ENCODE data around the gene GABRB1.

The GABRB1 gene

GRCh38 chr4:47160095-47160494 is 128.7 kb downstream of the GABRB1 start:
- Histone ChIP-seq H3K9ac (no peak overlapping the region), H4K20me1 (ENCODE audit: insufficient read depth) (no peaks in the 10 kb centered on the region), H3K27ac (no peak overlapping the region), H3K36me3 (ENCODE audit: insufficient read depth) (no peaks in the 10 kb centered on the region), H3K27me3 (ENCODE audit: insufficient read depth, low read depth) (no peaks in the 10 kb centered on the region), H3K4me1 (ENCODE audit: low read depth, poor library complexity, severe bottlenecking) (no peaks in the 10 kb centered on the region), H3K4me2 (no peak overlapping the region), H3K79me2 (ENCODE audit: insufficient read depth, low read depth) (no peaks in the 10 kb centered on the region), H3K4me3 (IDR thresholded peaks at IDR 0.05; ENCODE audit: insufficient read depth, low read depth, low read length) (no peak overlapping the region), H2AFZ (ENCODE audit: low read depth) (no peak overlapping the region)
- TF ChIP-seq, protein P1, sequence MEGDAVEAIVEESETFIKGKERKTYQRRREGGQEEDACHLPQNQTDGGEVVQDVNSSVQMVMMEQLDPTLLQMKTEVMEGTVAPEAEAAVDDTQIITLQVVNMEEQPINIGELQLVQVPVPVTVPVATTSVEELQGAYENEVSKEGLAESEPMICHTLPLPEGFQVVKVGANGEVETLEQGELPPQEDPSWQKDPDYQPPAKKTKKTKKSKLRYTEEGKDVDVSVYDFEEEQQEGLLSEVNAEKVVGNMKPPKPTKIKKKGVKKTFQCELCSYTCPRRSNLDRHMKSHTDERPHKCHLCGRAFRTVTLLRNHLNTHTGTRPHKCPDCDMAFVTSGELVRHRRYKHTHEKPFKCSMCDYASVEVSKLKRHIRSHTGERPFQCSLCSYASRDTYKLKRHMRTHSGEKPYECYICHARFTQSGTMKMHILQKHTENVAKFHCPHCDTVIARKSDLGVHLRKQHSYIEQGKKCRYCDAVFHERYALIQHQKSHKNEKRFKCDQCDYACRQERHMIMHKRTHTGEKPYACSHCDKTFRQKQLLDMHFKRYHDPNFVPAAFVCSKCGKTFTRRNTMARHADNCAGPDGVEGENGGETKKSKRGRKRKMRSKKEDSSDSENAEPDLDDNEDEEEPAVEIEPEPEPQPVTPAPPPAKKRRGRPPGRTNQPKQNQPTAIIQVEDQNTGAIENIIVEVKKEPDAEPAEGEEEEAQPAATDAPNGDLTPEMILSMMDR (conservative IDR thresholded peaks at IDR 0.05; ENCODE audit: low read depth, low read length) = no peak

GRCh38 chr4:47167081-47168035 is 136.0 kb downstream of the GABRB1 start:
- Histone ChIP-seq H3K36me3 (ENCODE audit: insufficient read depth) (no peaks in the 10 kb centered on the region), H3K27me3 (ENCODE audit: insufficient read depth, low read depth) (no peaks in the 10 kb centered on the region), H3K4me3 (IDR thresholded peaks at IDR 0.05; ENCODE audit: insufficient read depth, low read depth, low read length) (no peak overlapping the region), H3K79me2 (ENCODE audit: insufficient read depth, low read depth) (no peaks in the 10 kb centered on the region), H3K4me1 (ENCODE audit: low read depth, poor library complexity, severe bottlenecking) (no peaks in the 10 kb centered on the region), H3K27ac (no peak overlapping the region), H3K9ac (no peak overlapping the region), H4K20me1 (ENCODE audit: insufficient read depth) (no peaks in the 10 kb centered on the region), H2AFZ (ENCODE audit: low read depth) (no peak overlapping the region), H3K4me2 (no peak overlapping the region)
- TF ChIP-seq, protein P1 (conservative IDR thresholded peaks at IDR 0.05; ENCODE audit: low read depth, low read length) = no peak

DNA sequence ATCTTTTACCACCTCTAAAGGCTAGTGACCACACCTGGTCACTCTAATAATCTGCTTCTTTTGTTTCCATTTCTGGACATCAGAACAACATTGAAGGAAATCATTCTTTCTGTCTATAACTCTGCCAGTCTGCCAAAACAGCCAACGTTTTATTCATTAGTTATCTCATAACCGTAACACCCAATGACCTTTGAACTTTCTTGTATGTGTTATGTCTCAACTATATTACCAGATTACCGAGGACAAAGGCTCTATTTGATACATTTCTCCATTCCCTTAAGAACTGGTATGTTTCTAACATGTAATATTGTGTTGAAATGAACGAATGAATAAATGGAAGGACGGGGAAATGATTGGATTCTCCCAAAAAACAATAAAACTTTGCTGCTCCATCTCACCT is 152.7 kb downstream of the GABRB1 start:
- no peak overlapping the region for H3K4me3 ChIP-seq (IDR thresholded peaks at IDR 0.05; ENCODE audit: insufficient read depth, low read depth, low read length)
- no peaks in the 10 kb centered on the region for H3K36me3 ChIP-seq (ENCODE audit: insufficient read depth)
- no peak overlapping the region for H3K27ac ChIP-seq
- H3K4me1 ChIP-seq (ENCODE audit: low read depth, poor library complexity, severe bottlenecking) = no peaks in the 10 kb centered on the region
- H2AFZ ChIP-seq (ENCODE audit: low read depth) = no peak overlapping the region
- no peak overlapping the region for H3K4me2 ChIP-seq
- H3K79me2 ChIP-seq (ENCODE audit: insufficient read depth, low read depth) = no peaks in the 10 kb centered on the region
- no peaks in the 10 kb centered on the region for H3K27me3 ChIP-seq (ENCODE audit: insufficient read depth, low read depth)
- H3K9ac ChIP-seq = no peak overlapping the region
- TF ChIP-seq, protein P1 (conservative IDR thresholded peaks at IDR 0.05; ENCODE audit: low read depth, low read length) = no peak
- H4K20me1 ChIP-seq (ENCODE audit: insufficient read depth) = no peaks in the 10 kb centered on the region

DNA sequence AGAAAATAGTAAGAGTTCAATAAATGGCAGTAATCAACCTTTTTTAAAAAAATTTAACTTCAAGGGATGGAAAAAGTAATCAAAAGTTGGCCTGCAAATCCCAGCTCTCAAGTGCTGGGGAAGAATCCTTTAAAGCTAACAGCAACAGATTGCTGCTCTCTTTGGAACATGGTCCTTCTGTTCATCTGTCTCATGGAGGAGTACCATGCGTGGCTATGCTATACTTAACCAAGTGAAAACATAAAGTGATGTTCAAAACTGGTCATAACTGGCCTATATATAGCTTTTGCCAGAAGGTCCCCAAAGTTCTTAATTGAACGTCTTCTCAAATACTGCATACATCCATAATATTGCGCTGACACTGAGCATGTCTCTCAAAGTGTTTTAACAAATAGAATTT is 154.4 kb downstream of the GABRB1 start:
- Histone ChIP-seq H3K27ac (no peak overlapping the region), H3K79me2 (ENCODE audit: insufficient read depth, low read depth) (no peaks in the 10 kb centered on the region), H3K4me3 (IDR thresholded peaks at IDR 0.05; ENCODE audit: insufficient read depth, low read depth, low read length) (no peak overlapping the region), H3K9ac (no peak overlapping the region), H3K27me3 (ENCODE audit: insufficient read depth, low read depth) (no peaks in the 10 kb centered on the region), H3K4me1 (ENCODE audit: low read depth, poor library complexity, severe bottlenecking) (no peaks in the 10 kb centered on the region), H2AFZ (ENCODE audit: low read depth) (no peak overlapping the region), H3K4me2 (no peak overlapping the region), H4K20me1 (ENCODE audit: insufficient read depth) (no peaks in the 10 kb centered on the region), H3K36me3 (ENCODE audit: insufficient read depth) (no peaks in the 10 kb centered on the region)
- TF ChIP-seq, protein P1 (conservative IDR thresholded peaks at IDR 0.05; ENCODE audit: low read depth, low read length) = no peak
